Trophoblast cell (in vitro differentiated cells and primary cell): ENCODE measurements around the gene FASTK.

Experiments
- DNase-seq, 2 donors: peaks; one replicate each; pipeline ENCODE4 v3.0.0-alpha.2; 2016
- H2AFZ ChIP-seq: 2 replicates; pipeline ENCODE4 v1.6.1; 2013; ENCODE audit warnings: low read length, moderate library complexity, mild to moderate bottlenecking; ENCODE audit not compliant: insufficient read depth, poor library complexity
- H2AK5ac ChIP-seq: 2 replicates; pipeline ENCODE4 v1.6.1; 2013; ENCODE audit warnings: mild to moderate bottlenecking, low read length
- H2BK120ac ChIP-seq: 2 replicates; pipeline ENCODE4 v1.6.1; 2013; ENCODE audit warnings: low read length, mild to moderate bottlenecking, moderate library complexity; ENCODE audit not compliant: insufficient read depth, poor library complexity
- H2BK12ac ChIP-seq: 2 replicates; pipeline ENCODE4 v1.6.1; 2013; ENCODE audit warnings: mild to moderate bottlenecking, low read length, moderate library complexity
- H2BK5ac ChIP-seq: 2 replicates; pipeline ENCODE4 v1.6.1; 2013; ENCODE audit warnings: low read length, low read depth, moderate library complexity, mild to moderate bottlenecking; ENCODE audit not compliant: poor library complexity
- H3K14ac ChIP-seq: 2 replicates; pipeline ENCODE4 v1.6.1; 2013; ENCODE audit warnings: mild to moderate bottlenecking, low read length
- H3K18ac ChIP-seq: 2 replicates; pipeline ENCODE4 v1.6.1; 2013; ENCODE audit warnings: mild to moderate bottlenecking, low read length
- H3K23ac ChIP-seq: 2 replicates; pipeline ENCODE4 v1.6.1; 2013; ENCODE audit warnings: low read length
- H3K27ac ChIP-seq: 2 replicates; pipeline ENCODE4 v1.5.1; 2013; ENCODE audit warnings: low read depth, mild to moderate bottlenecking, inconsistent platforms, low read length, moderate library complexity
- H3K27me3 ChIP-seq: 2 replicates; pipeline ENCODE4 v1.6.1; 2013; ENCODE audit warnings: inconsistent platforms, mild to moderate bottlenecking, low read length, moderate library complexity; ENCODE audit not compliant: insufficient read depth
- H3K36me3 ChIP-seq, 2 experiments: 1 replicate in 1 of 2; 2 replicates in 1 of 2; pipeline ENCODE4 v1.6.1; 2013; ENCODE audit warnings: low read length in 2 of 2, mild to moderate bottlenecking in 2 of 2, moderate library complexity in 1 of 2; ENCODE audit not compliant: insufficient read depth in 2 of 2, control insufficient read depth in 1 of 2
- H3K4ac ChIP-seq: 2 replicates; pipeline ENCODE4 v1.6.1; 2013; ENCODE audit warnings: low read depth, mild to moderate bottlenecking, low read length, moderate library complexity
- H3K4me1 ChIP-seq, 2 experiments: 1 replicate in 1 of 2; 2 replicates in 1 of 2; pipeline ENCODE4 v1.6.1; 2013; ENCODE audit warnings: low read length in 2 of 2, mild to moderate bottlenecking in 2 of 2, moderate library complexity in 1 of 2; ENCODE audit not compliant: insufficient read depth in 2 of 2, control insufficient read depth in 1 of 2
- H3K4me2 ChIP-seq: 2 replicates; pipeline ENCODE4 v1.6.1; 2013; ENCODE audit warnings: inconsistent platforms, mild to moderate bottlenecking, low read length, moderate library complexity
- H3K4me3 ChIP-seq: 2 replicates; pipeline ENCODE4 v1.5.1; 2013; ENCODE audit warnings: mild to moderate bottlenecking, low read depth, low read length, inconsistent platforms
- H3K79me1 ChIP-seq: one replicate; pipeline ENCODE4 v1.6.1; 2013; ENCODE audit warnings: low read length
- H3K79me2 ChIP-seq: 2 replicates; pipeline ENCODE4 v1.6.1; 2013; ENCODE audit warnings: low read length, mild to moderate bottlenecking; ENCODE audit not compliant: control insufficient read depth, insufficient read depth, poor library complexity
- H3K9ac ChIP-seq: 2 replicates; pipeline ENCODE4 v1.6.1; 2013; ENCODE audit warnings: mild to moderate bottlenecking, low read length
- H3K9me3 ChIP-seq: 2 replicates; pipeline ENCODE4 v1.6.1; 2013; ENCODE audit warnings: low read depth, mild to moderate bottlenecking, control low read depth, inconsistent platforms, low read length; ENCODE audit not compliant: insufficient read depth
- H4K12ac ChIP-seq: 2 replicates; pipeline ENCODE4 v1.6.1; 2013; ENCODE audit warnings: low read depth, mild to moderate bottlenecking, low read length, moderate library complexity
- H4K8ac ChIP-seq: 2 replicates; pipeline ENCODE4 v1.6.1; 2013; ENCODE audit warnings: low read depth, mild to moderate bottlenecking, low read length, moderate library complexity
- H4K91ac ChIP-seq: one replicate; pipeline ENCODE4 v1.6.1; 2013; ENCODE audit warnings: low read depth, mild to moderate bottlenecking, low read length, moderate library complexity
- WGBS: extraction: QIAGEN DNeasy Blood & Tissue Kit; methylation state at CpG from one replicate; pipeline ENCODE4 v1.1.7; 2013; ENCODE audit warnings: missing lambda C conversion rate; ENCODE audit not compliant: insufficient read length, insufficient coverage; ENCODE audit errors: extremely low coverage; 5-methylcytosine and 5-hydroxymethylcytosine counted together

FASTK gene

DNA sequence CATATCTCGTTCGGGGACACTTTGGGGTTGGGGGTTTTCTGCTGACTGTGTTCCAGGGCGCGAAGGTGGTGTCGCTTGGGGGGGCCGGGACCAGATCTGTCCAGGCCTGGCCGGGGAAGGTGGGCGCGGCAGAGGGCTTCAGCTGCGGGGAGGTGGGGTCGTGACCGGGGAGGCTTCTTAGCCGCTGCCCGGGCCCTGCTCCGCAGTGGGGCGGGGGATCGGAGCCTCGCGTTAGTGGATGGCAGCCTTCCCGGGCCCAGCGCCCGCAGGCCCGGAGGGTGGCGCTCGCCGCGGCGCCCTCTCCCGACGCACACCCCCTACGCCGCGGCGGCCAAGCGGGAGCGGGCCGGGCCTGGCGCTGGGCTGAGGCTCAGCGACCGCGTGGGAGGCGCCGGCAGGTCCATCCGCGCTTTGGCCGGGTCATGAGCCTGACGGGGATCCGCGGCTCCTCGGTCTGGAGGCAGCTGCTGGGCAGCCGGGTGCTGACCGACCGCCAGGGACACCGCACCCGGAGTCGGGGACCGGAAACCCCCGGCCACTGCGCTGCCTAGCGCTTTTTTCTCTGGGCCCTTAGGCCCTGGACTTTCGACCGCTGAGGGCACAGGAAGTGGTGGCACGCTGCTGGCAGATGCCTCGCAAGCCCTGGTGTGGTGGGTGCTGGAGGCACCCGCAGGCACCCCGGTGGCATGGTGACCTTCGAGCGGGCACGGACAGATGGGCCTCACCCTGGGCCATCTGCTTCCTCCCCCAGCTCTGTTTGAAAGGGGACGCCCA lies 6.8 kb upstream of the FASTK start:
- H3K79me2 ChIP-seq, result peaks cover 29% of the 10 kb centered on the region
- H3K79me1 ChIP-seq, result peaks cover 30% of the 10 kb centered on the region
- H3K27me3 ChIP-seq, result no peaks in the 10 kb centered on the region
- H3K18ac ChIP-seq, result peak overlapping the region; percentile 85
- H3K23ac ChIP-seq, result no peak overlapping the region
- DNase-seq, result peak in 1 of 2 donors; percentile 59
- peak overlapping the region; percentile 88 for H3K14ac ChIP-seq
- H2AK5ac ChIP-seq, result peak overlapping the region; percentile 52
- peak overlapping the region; percentile 34 for H2BK120ac ChIP-seq
- H3K27ac ChIP-seq, result peak overlapping the region; percentile 3
- peak overlapping the region; percentile 75 for H3K4me3 ChIP-seq
- H4K12ac ChIP-seq, result peak overlapping the region; percentile 38
- no CpG with 5 or more reads among the region's 70 CpGs for WGBS
- peaks cover 0 to 4% of the 10 kb centered on the region in 2 experiments for H3K36me3 ChIP-seq
- peak overlapping the region; percentile 87 for H3K4ac ChIP-seq
- peak overlapping the region; percentile 8 for H2AFZ ChIP-seq
- no peak overlapping the region for H2BK12ac ChIP-seq
- peak overlapping the region; percentile 78 for H3K9ac ChIP-seq
- H4K91ac ChIP-seq, result peak overlapping the region; percentile 41
- H3K9me3 ChIP-seq, result no peaks in the 10 kb centered on the region
- H3K4me2 ChIP-seq, result peak overlapping the region; percentile 97
- peaks cover 40 to 51% of the 10 kb centered on the region in 2 experiments for H3K4me1 ChIP-seq
- peak overlapping the region; percentile 38 for H2BK5ac ChIP-seq
- H4K8ac ChIP-seq, result peak overlapping the region; percentile 50

DNA sequence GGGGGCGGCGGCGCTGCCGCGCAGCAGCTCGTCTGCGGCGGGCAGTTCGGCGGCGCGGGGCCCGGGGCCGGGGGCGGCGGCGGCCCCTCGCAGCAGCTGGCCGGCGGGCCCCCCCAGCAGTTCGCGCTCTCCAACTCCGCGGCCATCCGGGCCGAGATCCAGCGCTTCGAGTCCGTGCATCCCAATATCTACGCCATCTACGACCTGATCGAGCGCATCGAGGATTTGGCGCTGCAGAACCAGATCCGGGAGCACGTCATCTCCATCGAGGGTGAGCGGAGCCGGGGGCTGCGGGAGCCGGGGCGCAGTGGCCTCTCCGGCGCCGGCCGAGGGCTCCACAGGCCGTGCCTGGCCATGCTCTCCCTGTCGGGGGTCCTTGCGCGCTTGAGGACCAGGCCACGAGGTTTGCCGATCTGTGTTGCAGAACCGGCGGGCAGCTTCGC lies 6.2 kb upstream of the FASTK start:
- no peak overlapping the region for H3K23ac ChIP-seq
- H3K27me3 ChIP-seq, result no peaks in the 10 kb centered on the region
- H3K79me2 ChIP-seq, result peaks cover 32% of the 10 kb centered on the region
- peak overlapping the region; percentile 75 for H3K4me3 ChIP-seq
- peak overlapping the region; percentile 78 for H3K9ac ChIP-seq
- peak overlapping the region; percentile 97 for H3K4me2 ChIP-seq
- peak overlapping the region; percentile 87 for H3K4ac ChIP-seq
- H3K9me3 ChIP-seq, result no peaks in the 10 kb centered on the region
- peak overlapping the region; percentile 41 for H4K91ac ChIP-seq
- peak in 1 of 2 donors; percentile 53 for DNase-seq
- H3K36me3 ChIP-seq, result peaks cover 0 to 4% of the 10 kb centered on the region in 2 experiments
- H3K4me1 ChIP-seq, result peaks cover 46 to 57% of the 10 kb centered on the region in 2 experiments
- H3K27ac ChIP-seq, result peak overlapping the region; percentile 3
- H2AFZ ChIP-seq, result peak overlapping the region; percentile 17
- H4K12ac ChIP-seq, result no peak overlapping the region
- H2BK12ac ChIP-seq, result no peak overlapping the region
- peaks cover 33% of the 10 kb centered on the region for H3K79me1 ChIP-seq
- no CpG with 5 or more reads among the region's 56 CpGs for WGBS
- H3K18ac ChIP-seq, result peak overlapping the region; percentile 85
- peak overlapping the region; percentile 88 for H3K14ac ChIP-seq
- H2BK120ac ChIP-seq, result peak overlapping the region; percentile 3
- H2BK5ac ChIP-seq, result peak overlapping the region; percentile 38
- peak overlapping the region; percentile 52 for H2AK5ac ChIP-seq
- peak overlapping the region; percentile 49 for H4K8ac ChIP-seq

DNA sequence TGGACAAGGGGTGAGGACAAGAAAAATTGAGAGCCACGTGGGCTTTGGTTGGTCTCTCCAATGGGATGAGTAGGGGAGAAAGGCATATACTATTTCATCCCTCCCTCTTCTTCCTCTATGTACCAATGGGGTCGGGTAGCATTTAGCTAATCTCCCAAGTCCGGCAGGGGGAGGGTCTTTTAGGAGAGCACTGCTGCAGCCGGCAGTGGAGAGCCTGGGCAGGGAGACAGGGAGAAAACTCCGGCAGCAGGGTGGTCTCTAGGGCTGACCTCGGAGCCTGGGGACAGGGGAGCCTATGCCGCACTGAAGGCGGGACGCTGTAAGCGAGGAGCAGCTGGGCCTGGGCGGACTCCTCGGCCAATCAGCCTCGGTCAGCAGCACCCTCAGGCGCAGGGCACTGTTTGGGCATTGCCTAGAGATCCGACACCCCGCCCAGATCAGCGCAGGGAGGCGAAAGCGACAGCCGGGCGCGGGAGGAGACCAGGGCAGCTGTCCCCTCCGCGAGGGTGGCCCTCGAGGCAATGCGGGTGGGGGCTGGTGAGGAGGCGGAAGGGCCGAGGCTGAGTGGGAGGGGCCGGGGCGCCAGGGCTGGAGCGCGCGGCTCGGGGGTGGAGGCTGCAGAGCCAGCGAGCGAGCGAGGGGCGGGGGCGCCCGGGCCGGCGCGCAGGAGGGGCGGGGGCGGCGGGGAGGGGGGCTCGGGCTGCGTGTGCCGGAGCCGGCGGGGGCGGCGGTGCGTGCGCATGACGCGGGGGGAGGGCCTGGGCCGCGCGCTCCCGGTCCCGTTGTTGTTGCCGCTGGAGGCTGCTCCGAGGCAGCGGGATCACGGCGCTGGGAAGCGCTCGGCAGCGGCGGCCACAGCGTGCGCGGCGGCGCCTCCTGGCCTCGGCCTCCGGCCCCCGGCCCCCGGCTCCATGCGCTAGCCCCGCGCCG lies 5.3 kb upstream of the FASTK start, which contains the start of gene AGAP3:
TSS of gene AGAP3 (plus strand) at position 785 of the 930 bp plus-strand sequence. CDS start 267 bp downstream, outside the sequence.
- H3K27me3 ChIP-seq, result no peaks in the 10 kb centered on the region
- H3K4me2 ChIP-seq, result peak within 1 kb of the TSS; percentile 97
- peak within 1 kb of the TSS; percentile 34 for H2AFZ ChIP-seq
- peaks cover 34% of the 10 kb centered on the region for H3K79me2 ChIP-seq
- H4K12ac ChIP-seq, result peak within 1 kb of the TSS; percentile 61
- H2AK5ac ChIP-seq, result peak within 1 kb of the TSS; percentile 52
- H3K9me3 ChIP-seq, result no peaks in the 10 kb centered on the region
- H3K14ac ChIP-seq, result peak within 1 kb of the TSS; percentile 88
- peaks cover 0 to 8% of the 10 kb centered on the region in 2 experiments for H3K36me3 ChIP-seq
- DNase-seq, result peak; percentile 89 to 92
- H3K79me1 ChIP-seq, result peaks cover 35% of the 10 kb centered on the region
- whole genome bisulfite sequencing, result no CpG with 5 or more reads among the region's 84 CpGs
- H3K23ac ChIP-seq, result no peak within 1 kb of the TSS
- H3K4me3 ChIP-seq, result peak within 1 kb of the TSS; percentile 75
- peaks cover 47 to 61% of the 10 kb centered on the region in 2 experiments for H3K4me1 ChIP-seq
- peak within 1 kb of the TSS; percentile 72 for H4K8ac ChIP-seq
- H3K27ac ChIP-seq, result peak within 1 kb of the TSS; percentile 57
- peak within 1 kb of the TSS; percentile 38 for H2BK5ac ChIP-seq
- H3K18ac ChIP-seq, result peak within 1 kb of the TSS; percentile 85
- peak within 1 kb of the TSS; percentile 57 for H2BK120ac ChIP-seq
- H2BK12ac ChIP-seq, result peak within 1 kb of the TSS; percentile 20
- peak within 1 kb of the TSS; percentile 87 for H3K4ac ChIP-seq
- H4K91ac ChIP-seq, result peak within 1 kb of the TSS; percentile 78
- peak within 1 kb of the TSS; percentile 78 for H3K9ac ChIP-seq

DNA sequence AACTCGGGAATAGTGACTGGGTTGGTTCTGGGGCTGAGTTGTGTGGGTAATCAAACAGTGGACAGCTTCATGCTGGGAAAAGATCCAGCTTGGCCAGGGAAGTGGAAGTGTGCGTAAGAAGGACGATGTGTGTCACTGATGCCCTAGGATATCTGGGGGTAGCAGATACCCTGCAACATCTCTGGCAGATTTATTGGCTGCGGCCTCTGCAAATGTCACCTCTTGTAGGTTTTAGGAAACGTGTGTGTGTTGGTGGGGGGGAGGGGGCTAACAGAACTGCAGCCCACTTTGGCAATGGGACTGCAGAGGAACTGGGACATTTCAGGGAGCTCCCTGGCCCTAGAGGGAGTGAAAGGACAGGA lies 4.7 kb upstream of the FASTK start:
- Histone ChIP-seq H4K12ac (no peak overlapping the region), H2BK120ac (no peak overlapping the region), H3K9me3 (no peaks in the 10 kb centered on the region), H4K91ac (peak overlapping the region; percentile 12), H2AFZ (no peak overlapping the region), H3K27ac (no peak overlapping the region), H2BK5ac (no peak overlapping the region), H3K23ac (no peak overlapping the region), H3K18ac (no peak overlapping the region), H2AK5ac (peak overlapping the region; percentile 42), H4K8ac (no peak overlapping the region), H2BK12ac (peak overlapping the region; percentile 20), H3K4me1 (peaks cover 45 to 60% of the 10 kb centered on the region in 2 experiments), H3K79me2 (peaks cover 38% of the 10 kb centered on the region), H3K9ac (no peak overlapping the region), H3K4me3 (no peak overlapping the region), H3K27me3 (no peaks in the 10 kb centered on the region), H3K36me3 (peaks cover 0 to 8% of the 10 kb centered on the region in 2 experiments), H3K14ac (no peak overlapping the region), H3K4ac (no peak overlapping the region), H3K79me1 (peaks cover 39% of the 10 kb centered on the region), H3K4me2 (peak overlapping the region; percentile 78)
- no peak for DNase-seq
- no CpG with 5 or more reads among the region's 5 CpGs for WGBS
